Measurements from ENCODE around the gene ALPK1.
"Not testable (repeated sequence)": the region's sequence is repeated elsewhere in the genome, so short reads cannot be mapped to it uniquely, and the experiment has no call there.

Gene ALPK1

GRCh38 chr4:112296949-112297880 is at the start of gene ALPK1:
Gene ALPK1, plus strand, starts transcription at chr4:112297369.
- DNase-seq = no peak

GRCh38 chr4:112251019-112251643 is 46.0 kb upstream of the ALPK1 start:
- DNase-seq = no peak

- no peak for DNase-seq
These were observed 44.9 kb upstream of the ALPK1 start for GRCh38 chr4:112252234-112252633.

GRCh38 chr4:112253382-112254000 is 43.7 kb upstream of the ALPK1 start:
- DNase-seq = no peak

- DNase-seq = no peak
These were observed 40.1 kb upstream of the ALPK1 start for GRCh38 chr4:112257098-112257497.

GRCh38 chr4:112266823-112267222 is 30.3 kb upstream of the ALPK1 start:
- DNase-seq = no peak

- no peak for DNase-seq
These were observed 27.1 kb upstream of the ALPK1 start for GRCh38 chr4:112270051-112270450.

- no peak for DNase-seq
These were observed 26.3 kb upstream of the ALPK1 start for GRCh38 chr4:112270640-112271421.

- DNase-seq = no peak
These were observed 24.9 kb upstream of the ALPK1 start for GRCh38 chr4:112272292-112272691.

- DNase-seq = no peak
These were observed 22.2 kb upstream of the ALPK1 start for GRCh38 chr4:112274959-112275358.

GRCh38 chr4:112276113-112276512 is 21.1 kb upstream of the ALPK1 start:
- DNase-seq = no peak

- DNase-seq = no peak
These were observed 19.9 kb upstream of the ALPK1 start for GRCh38 chr4:112277220-112277619.

- DNase-seq = no peak
These were observed 19.3 kb upstream of the ALPK1 start for GRCh38 chr4:112277705-112278448.

- DNase-seq = peak; percentile 40
These were observed 17.9 kb upstream of the ALPK1 start for GRCh38 chr4:112279025-112279881.

- no peak for DNase-seq
These were observed 17.3 kb upstream of the ALPK1 start for GRCh38 chr4:112279882-112280315.

GRCh38 chr4:112280386-112281056 is 16.6 kb upstream of the ALPK1 start:
- no peak for DNase-seq

GRCh38 chr4:112281895-112282398 is 15.2 kb upstream of the ALPK1 start:
- not testable (repeated sequence) for DNase-seq

GRCh38 chr4:112282860-112283667 is 14.1 kb upstream of the ALPK1 start:
- no peak for DNase-seq

- DNase-seq = no peak
These were observed 13.0 kb upstream of the ALPK1 start for GRCh38 chr4:112284166-112284565.
